Stimulated activated CD4-positive, alpha-beta T cell treated with anti-CD3 and anti-CD28 coated beads, Interleukin-4, amount 100 ng/mL, for 48 hours (primary cell): ENCODE data around the gene SOX6.
"Not testable (repeated sequence)": the region's sequence is repeated elsewhere in the genome, so short reads cannot be mapped to it uniquely, and the experiment has no call there.

Experiments
- DNase-seq, 2 donors: peaks; one replicate each; pipeline ENCODE4 v3.0.0-alpha.2; 2020; ENCODE audit warnings: low read depth in 2 of 2

The SOX6 gene

DNA sequence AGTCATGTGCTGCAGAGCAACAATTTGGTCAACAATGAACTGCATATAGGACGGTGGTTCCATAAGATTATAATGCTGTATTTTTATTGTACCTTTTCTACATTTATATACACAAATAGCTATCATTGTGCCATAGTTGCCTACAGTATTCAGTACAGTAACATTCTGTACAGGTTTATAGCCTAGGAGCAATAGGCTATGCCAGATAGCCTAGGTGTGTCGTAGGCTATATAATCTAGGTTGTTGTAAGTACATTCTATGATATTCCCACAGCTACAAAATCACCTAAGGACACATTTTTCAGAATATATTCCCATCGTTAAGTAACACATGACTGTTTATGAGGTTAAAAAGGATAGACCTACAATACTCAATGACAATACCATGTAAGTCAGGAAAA is 423.9 kb downstream of the SOX6 start:
- DNase-seq, result no peak

GRCh38 chr11:15931497-15931896 is 424.8 kb downstream of the SOX6 start:
- no peak for DNase-seq

DNA sequence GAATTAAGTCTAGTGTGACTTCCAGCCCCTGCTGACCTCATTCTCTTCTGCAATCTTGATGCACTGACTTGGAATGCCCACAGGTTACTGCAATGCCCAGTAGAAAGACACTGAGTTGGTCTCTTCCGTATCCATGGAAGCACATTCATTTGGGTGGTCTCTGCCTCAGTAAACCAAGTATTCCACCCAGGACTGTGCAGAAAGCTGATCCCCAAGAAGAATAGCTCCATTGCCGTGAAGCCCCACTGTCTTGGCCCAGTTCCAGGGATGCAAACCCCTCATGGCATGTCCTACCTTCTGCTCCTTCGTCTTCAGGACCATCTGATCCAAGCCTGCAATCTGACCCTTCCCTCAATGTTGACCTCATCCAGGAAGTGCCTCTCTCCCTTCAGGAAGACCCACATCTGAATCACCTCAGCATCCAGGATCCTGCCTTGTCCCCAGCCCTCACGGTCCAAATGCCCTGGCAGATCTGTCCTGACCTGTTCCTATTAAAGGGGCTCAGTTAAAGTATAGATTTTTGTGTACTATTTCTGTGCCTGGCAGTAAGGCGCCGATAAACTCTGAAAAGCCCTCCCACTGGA is 425.8 kb downstream of the SOX6 start:
- DNase-seq, result no peak

GRCh38 chr11:15929371-15929901 is 426.9 kb downstream of the SOX6 start:
- no peak for DNase-seq

DNA sequence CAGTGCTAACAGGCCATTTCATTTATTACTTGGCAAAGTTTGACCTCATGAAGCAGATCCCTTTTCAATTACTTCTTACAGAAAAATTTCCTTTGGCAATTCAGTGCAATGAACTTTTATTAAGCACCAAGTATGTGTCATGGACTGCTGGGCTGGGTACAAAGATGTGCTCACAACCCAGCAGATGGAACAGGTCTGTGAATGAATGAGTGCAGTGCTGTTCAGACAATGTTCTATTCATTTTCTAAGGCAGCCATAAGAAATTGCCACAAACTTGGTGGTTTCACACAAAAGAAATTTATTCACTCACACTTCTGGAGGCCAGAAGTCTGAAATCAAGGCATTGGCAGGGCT is 428.5 kb downstream of the SOX6 start:
- DNase-seq, result no peak

DNA sequence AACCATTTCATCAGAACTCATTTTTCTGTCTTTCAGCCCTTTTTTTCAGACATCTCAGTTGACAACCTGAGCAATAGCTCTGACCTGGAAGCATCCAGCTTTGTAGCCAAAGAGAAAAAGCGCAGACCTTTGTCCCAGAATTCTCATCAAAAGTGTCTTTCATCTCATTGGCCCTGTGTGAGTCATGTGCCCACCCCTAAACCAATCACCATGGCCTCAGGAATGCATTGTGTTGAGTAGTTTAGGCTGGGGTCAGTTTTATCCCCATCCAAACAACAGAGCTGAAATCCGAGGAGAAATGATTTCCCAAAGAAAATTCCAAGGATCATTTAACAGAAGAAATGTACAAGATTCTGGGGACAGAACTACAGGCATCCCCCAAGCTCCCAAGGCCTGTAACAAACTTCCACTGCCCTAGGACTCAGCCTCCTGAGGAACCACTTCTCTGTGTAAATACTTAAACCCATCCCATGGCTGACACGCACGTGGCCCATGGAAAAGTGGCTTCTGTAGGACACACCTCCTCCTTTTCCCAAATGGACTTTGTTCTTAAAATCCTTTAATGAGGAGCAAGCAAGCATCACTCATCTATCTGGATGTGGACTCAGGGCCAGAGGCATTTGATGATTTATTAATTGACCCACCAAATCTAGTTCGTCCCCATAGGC is 429.0 kb downstream of the SOX6 start:
- no peak for DNase-seq

GRCh38 chr11:15926071-15926470 is 430.3 kb downstream of the SOX6 start:
- no peak for DNase-seq

GRCh38 chr11:15923183-15923582 is 433.2 kb downstream of the SOX6 start:
- no peak for DNase-seq

DNA sequence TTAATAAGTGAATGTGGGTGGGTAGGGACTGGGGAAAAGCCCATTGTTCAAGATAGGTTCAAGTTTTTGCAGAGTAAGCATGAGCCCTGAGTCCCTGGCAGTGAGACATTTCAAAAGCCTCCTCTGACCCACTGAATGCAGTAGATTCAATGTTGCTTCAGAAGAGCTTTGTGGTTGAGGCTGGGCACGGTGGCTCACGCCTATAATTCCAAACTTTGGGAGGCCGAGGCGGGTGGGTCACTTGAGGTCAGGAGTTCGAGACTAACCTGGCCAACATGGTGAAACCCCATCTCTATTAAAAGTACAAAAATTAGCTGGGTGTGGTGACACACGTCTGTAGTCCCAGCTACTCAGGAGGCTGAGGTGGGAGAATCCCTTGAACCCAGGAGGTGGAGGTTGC is 433.6 kb downstream of the SOX6 start:
- DNase-seq, result not testable (repeated sequence)

DNA sequence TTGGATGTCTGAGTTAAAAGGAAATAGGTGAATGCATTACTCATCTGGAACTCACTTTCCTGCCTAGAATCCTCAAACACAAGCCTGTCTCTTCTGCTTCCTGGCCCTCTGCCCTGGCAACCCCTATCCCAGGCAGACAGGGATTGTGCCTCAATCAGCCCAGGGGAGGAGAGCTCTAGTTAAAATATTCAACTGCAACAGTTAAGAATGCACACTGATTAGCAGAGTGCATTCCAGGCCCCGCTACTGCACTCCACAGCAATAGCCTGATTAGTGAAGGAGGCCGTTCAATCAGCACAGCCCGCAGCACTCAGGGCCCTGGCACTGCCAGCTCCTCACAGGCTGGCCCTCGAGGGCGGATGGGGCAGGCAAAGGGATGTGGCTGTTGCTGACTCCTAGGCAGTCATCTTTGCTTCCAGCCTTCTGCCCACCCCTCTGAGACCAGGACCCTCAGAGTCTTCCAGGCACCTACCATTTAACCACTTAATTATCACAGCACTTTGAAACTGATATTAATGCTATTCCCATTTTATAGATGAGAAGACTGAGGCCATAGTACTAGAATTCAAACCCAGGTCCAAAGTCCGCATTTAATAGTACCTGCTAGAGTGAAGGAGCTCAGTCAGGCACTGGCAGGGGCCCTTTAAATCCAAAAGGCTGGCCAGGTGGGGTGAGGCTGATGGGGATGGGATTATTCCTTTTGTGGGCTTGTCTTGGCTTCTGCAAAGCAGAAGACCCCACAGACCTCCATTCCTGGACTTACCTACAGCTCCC is 435.3 kb downstream of the SOX6 start:
- no peak for DNase-seq

- no peak for DNase-seq
Observed at GRCh38 chr11:15918674-15919073, 437.7 kb downstream of the SOX6 start.

- no peak for DNase-seq
Observed at GRCh38 chr11:15918212-15918611, 438.1 kb downstream of the SOX6 start.
